Osteoblast (primary cell): ENCODE results near the gene HNRNPA1L2. TPM values are rescaled to one million over a fixed set of nuclear protein-coding genes. Genes with fewer than 3 reads are reported as not detected.
"Not testable (repeated sequence)": the region's sequence is repeated elsewhere in the genome, so short reads cannot be mapped to it uniquely, and the experiment has no call there.

ENCODE experiments used
- DNase-seq: peaks from one replicate; pipeline ENCODE4 v3.0.0; 2011; ENCODE audit warnings: low spot score, mixed read lengths; ENCODE audit not compliant: insufficient read length; ENCODE audit errors: missing footprints
- H2AFZ ChIP-seq: 2 replicates; pipeline ENCODE4 v1.6.0; 2011; ENCODE audit warnings: mild to moderate bottlenecking, low read length
- H3K27ac ChIP-seq: 2 replicates; pipeline ENCODE4 v1.5.1; 2011; ENCODE audit warnings: mild to moderate bottlenecking, low read depth, low read length, moderate library complexity
- H3K27me3 ChIP-seq: 2 replicates; pipeline ENCODE4 v1.6.0; 2012; ENCODE audit warnings: mild to moderate bottlenecking, control low read depth, inconsistent platforms, low read length, moderate library complexity; ENCODE audit not compliant: insufficient read depth
- H3K36me3 ChIP-seq: 2 replicates; pipeline ENCODE4 v1.5.1; 2011; ENCODE audit warnings: mild to moderate bottlenecking, low read length, control low read depth, moderate library complexity; ENCODE audit not compliant: insufficient read depth
- H3K4me1 ChIP-seq: 2 replicates; pipeline ENCODE4 v1.5.1; 2011; ENCODE audit warnings: mild to moderate bottlenecking, low read length, control low read depth, moderate library complexity; ENCODE audit not compliant: insufficient read depth
- H3K4me2 ChIP-seq: 2 replicates; pipeline ENCODE4 v1.6.0; 2011; ENCODE audit warnings: mild to moderate bottlenecking, low read length; ENCODE audit not compliant: insufficient read depth
- H3K4me3 ChIP-seq: fragments of 200-600 bp; sonication (generic); 3 replicates; pipeline ENCODE4 v1.5.1; 2012; ENCODE audit warnings: mild to moderate bottlenecking, low read length, inconsistent platforms; ENCODE audit not compliant: insufficient read depth
- H3K79me2 ChIP-seq: 2 replicates; pipeline ENCODE4 v1.6.0; 2012; ENCODE audit warnings: mild to moderate bottlenecking, low read length, control low read depth, inconsistent platforms; ENCODE audit not compliant: insufficient read depth
- H3K9me3 ChIP-seq: 2 replicates; pipeline ENCODE4 v1.5.1; 2011; ENCODE audit warnings: low read depth, low read length, control low read depth
- H4K20me1 ChIP-seq: 2 replicates; pipeline ENCODE4 v1.6.0; 2012; ENCODE audit warnings: mild to moderate bottlenecking, low read length, control low read depth; ENCODE audit not compliant: insufficient read depth
- CTCF ChIP-seq: IDR thresholded peaks from 2 replicates; pipeline ENCODE4 v1.5.1; 2011; ENCODE audit warnings: mild to moderate bottlenecking, low read depth, low read length, moderate library complexity; ENCODE audit errors: extremely low read depth
- total RNA-seq: library from RNA; depleted of rRNA; stranded (reverse); fragments of >200 nt; gene quantifications from 2 replicates; pipeline ENCODE4 v1.2.3, GENCODE V29; 2012

HNRNPA1L2 gene
- total RNA-seq, 1 donor, result 3.6 TPM

DNA sequence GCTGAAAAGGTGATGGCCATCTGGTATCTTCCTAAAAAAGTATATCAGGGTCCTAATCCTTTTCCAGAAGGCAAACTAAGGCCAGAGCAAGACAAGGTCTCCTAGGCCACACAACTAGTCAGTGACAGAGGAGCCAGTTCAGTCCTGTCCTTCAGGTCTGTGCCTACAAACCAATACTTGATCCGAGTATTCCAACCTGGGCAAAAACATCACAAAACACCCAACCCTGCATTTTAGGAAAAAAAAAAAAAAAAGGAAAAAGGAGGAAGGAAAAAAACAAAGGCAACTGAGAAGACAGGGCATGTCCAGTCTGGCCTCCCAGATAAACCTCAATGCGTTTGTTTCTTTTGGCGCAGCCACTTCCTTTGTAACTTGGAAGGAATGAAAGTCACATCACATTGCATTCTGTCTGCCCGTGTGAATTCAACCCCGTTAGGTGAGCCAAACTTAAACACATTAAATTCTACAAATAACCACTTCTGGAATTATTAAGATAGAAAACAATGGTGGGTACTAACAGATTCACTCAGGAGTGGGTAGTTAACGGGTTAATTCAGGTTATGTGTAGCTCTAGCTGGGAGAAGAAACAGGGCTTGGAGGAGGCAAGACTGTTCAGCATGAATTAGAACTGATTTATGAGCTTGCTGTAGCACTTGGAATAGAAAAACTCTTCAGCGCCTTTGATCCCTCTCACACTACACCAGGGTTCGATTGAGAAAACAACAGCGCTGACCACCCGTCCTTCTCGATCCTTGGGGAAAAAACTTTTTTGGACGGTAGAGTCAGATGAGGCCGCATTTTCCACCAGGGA lies 43.0 kb upstream of the HNRNPA1L2 start:
- peak overlapping the region; percentile 72 for H3K4me3 ChIP-seq
- peaks cover 9% of the 10 kb centered on the region for H3K4me1 ChIP-seq
- peak; percentile 91 for DNase-seq
- peak overlapping the region; percentile 94 for H3K4me2 ChIP-seq
- peak overlapping the region; percentile 89 for H3K27ac ChIP-seq
- no peaks in the 10 kb centered on the region for H3K27me3 ChIP-seq
- no peaks in the 10 kb centered on the region for H4K20me1 ChIP-seq
- no peaks in the 10 kb centered on the region for H3K36me3 ChIP-seq
- H3K9me3 ChIP-seq, result no peaks in the 10 kb centered on the region
- H2AFZ ChIP-seq, result peak overlapping the region; percentile 82
- no peaks in the 10 kb centered on the region for H3K79me2 ChIP-seq
- no peak for TF ChIP-seq CTCF

- Histone ChIP-seq H3K9me3 (no peaks in the 10 kb centered on the region), H4K20me1 (no peaks in the 10 kb centered on the region), H3K27ac (peak overlapping the region; percentile 89), H3K4me3 (peak overlapping the region; percentile 72), H3K36me3 (no peaks in the 10 kb centered on the region), H3K4me1 (peaks cover 9% of the 10 kb centered on the region), H3K4me2 (peak overlapping the region; percentile 94), H3K79me2 (no peaks in the 10 kb centered on the region), H3K27me3 (no peaks in the 10 kb centered on the region), H2AFZ (peak overlapping the region; percentile 82)
- DNase-seq, result peak; percentile 88
- TF ChIP-seq CTCF, result no peak
Measured at GRCh38 chr13:52599848-52600603, 42.2 kb upstream of the HNRNPA1L2 start.

- peak overlapping the region; percentile 65 for H2AFZ ChIP-seq
- H4K20me1 ChIP-seq, result no peaks in the 10 kb centered on the region
- no peaks in the 10 kb centered on the region for H3K9me3 ChIP-seq
- no peak for TF ChIP-seq CTCF
- peak overlapping the region; percentile 94 for H3K4me2 ChIP-seq
- peak overlapping the region; percentile 72 for H3K4me3 ChIP-seq
- no peaks in the 10 kb centered on the region for H3K36me3 ChIP-seq
- no peaks in the 10 kb centered on the region for H3K27me3 ChIP-seq
- H3K27ac ChIP-seq, result no peak overlapping the region
- H3K79me2 ChIP-seq, result no peaks in the 10 kb centered on the region
- peak; percentile 35 for DNase-seq
- peaks cover 9% of the 10 kb centered on the region for H3K4me1 ChIP-seq
Measured at GRCh38 chr13:52600666-52601065, 41.6 kb upstream of the HNRNPA1L2 start.

GRCh38 chr13:52603316-52603715 lies 38.9 kb upstream of the HNRNPA1L2 start:
- H3K4me3 ChIP-seq, H3K36me3 ChIP-seq, H3K9me3 ChIP-seq, DNase-seq, H3K4me1 ChIP-seq, H3K79me2 ChIP-seq, H4K20me1 ChIP-seq, H3K27ac ChIP-seq, H3K4me2 ChIP-seq, H2AFZ ChIP-seq, H3K27me3 ChIP-seq: not testable (repeated sequence)

- not testable (repeated sequence) for DNase-seq, H3K27ac ChIP-seq, H3K27me3 ChIP-seq, H4K20me1 ChIP-seq, H3K9me3 ChIP-seq, H3K36me3 ChIP-seq, H2AFZ ChIP-seq, H3K4me2 ChIP-seq, H3K79me2 ChIP-seq, H3K4me1 ChIP-seq, H3K4me3 ChIP-seq
Measured at GRCh38 chr13:52606126-52606525, 36.1 kb upstream of the HNRNPA1L2 start.

DNA sequence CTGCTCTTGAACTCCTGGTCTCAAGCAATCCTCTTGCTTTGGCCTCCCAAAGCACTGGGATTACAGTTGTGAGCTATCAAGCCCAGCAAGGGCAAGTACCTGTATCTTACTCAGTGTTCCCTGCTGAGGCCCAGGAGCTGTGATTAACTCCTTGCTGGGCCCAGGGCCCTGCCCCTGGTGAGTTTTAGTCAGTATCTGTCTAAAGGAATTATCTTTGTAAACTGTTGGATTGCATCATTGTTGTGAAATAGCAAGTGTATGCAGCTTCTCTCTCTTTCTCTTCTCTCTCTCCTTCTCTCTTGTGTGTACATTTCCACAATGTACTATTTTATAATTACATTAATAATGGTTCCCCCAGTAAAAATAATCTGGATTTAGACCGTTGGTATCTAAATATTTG lies 35.4 kb upstream of the HNRNPA1L2 start:
- H2AFZ ChIP-seq, H4K20me1 ChIP-seq, H3K4me1 ChIP-seq, H3K36me3 ChIP-seq, DNase-seq, H3K4me2 ChIP-seq, H3K4me3 ChIP-seq, H3K27me3 ChIP-seq, H3K27ac ChIP-seq, H3K9me3 ChIP-seq, H3K79me2 ChIP-seq: not testable (repeated sequence)
